Left cardiac atrium (tissue), 4 donors: ENCODE measurements around the gene CLDN17. TPM values are rescaled to one million over a fixed set of nuclear protein-coding genes. Genes with fewer than 3 reads are reported as not detected.

Experiments used
- ATAC-seq, 2 donors: fragments of 200-7000 bp; cut with Tn5 transposase; one replicate each; pipeline ENCODE4 v1.9.1; 2020; ENCODE audit warnings: mild to moderate bottlenecking in 2 of 2, moderate library complexity in 2 of 2
- DNase-seq: peaks from one replicate; pipeline ENCODE4 v3.0.0-alpha.2; 2020
- intact Hi-C, 2 donors: fragments of 100-400 bp; cut with DNase I; formaldehyde crosslinking; loops; one replicate each; pipeline versions ENCODE4 v1.14.1 to v1.15.1; 2022 to 2023
- long read RNA-seq: library from polyadenylated mRNA; unstranded; transcript quantifications from one replicate; pipeline ENCODE4 v2.0.0, GENCODE V29; 2021
- total RNA-seq, 2 donors: library from RNA; stranded (reverse); fragmentation: NEBNext Ultra II Directional; extraction: Animal tissue kit (Norgen Biotek cat#: 25700); gene quantifications; one replicate each; pipeline ENCODE4 v1.2.1, GENCODE V29; 2021
- donor health status: DM: no; HTN: yes; CAD: no.
- donor health status: DM: no; HTN: yes; CAD: no; lungs with severe emphysema.
- donor health status: DM: yes; HTN: yes; CAD: no.
- donor health status: Dilated cardiomyopathy.

The CLDN17 gene, protein sequence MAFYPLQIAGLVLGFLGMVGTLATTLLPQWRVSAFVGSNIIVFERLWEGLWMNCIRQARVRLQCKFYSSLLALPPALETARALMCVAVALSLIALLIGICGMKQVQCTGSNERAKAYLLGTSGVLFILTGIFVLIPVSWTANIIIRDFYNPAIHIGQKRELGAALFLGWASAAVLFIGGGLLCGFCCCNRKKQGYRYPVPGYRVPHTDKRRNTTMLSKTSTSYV
- not detected for total RNA-seq
- long read RNA-seq: 0 reads

DNA sequence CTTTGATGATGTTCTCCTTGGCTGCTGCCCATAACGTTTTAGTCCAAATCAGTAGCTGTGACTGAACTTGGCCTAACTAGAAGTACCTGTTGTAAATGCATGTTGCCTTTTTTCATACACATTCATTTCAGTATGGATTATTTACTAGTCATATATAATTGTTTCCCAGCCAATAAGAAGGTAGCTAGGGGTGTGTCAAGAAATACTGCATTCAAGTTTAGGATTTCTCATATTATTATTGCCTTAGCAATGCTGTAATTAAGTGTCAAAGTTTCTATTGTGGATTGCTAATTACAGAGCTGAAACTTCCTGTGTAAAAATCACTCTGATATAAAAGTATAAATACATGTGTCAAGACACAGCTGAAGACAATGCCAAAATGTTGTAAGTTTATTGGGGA, at the start of gene CLDN17:
CLDN17 (minus strand) TSS at position 101 of the 400 bp plus-strand sequence. CDS start 188 bp downstream, outside the sequence.
- no peak for ATAC-seq
- DNase-seq: no peak
- intact Hi-C loops: no loop called here

DNA sequence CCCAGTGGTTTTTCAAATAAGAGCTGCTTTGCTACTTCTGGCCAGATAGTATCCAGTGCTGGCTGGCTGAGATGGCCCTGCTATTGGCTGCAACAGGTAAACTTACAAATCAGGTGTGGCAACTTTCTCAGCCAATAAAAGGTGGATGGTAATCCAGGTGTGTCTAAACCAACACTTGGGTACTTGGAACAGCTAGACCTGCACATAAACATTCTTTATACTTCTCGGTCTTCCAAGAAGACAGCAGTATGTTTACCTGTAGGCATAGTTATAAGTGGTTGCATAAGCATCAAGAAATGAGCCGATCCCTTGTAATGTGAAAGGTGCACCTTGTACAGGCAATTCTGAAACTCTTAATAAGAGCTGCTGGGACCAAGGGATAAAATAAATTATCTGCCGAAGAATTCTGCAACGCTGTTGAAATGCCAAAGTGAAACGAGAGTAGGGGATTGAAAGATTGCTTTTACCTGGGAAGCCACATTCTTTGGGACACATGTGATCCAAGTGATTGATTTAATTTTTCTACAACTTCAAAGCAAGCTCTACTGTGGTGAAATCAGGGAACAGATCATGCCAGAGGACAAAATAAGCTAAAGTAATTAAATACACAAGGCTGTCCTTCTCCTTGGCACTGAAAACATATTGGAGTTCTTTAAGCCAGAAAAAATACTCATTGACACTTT, 49.6 kb upstream of the CLDN17 start, which contains the start of gene CLDN8:
CLDN8 (minus strand) TSS at position 57 of the 683 bp plus-strand sequence. CDS start 172 bp downstream, outside the sequence.
- DNase-seq: no peak
- no peak for ATAC-seq
- intact Hi-C loops: no loop called here

DNA sequence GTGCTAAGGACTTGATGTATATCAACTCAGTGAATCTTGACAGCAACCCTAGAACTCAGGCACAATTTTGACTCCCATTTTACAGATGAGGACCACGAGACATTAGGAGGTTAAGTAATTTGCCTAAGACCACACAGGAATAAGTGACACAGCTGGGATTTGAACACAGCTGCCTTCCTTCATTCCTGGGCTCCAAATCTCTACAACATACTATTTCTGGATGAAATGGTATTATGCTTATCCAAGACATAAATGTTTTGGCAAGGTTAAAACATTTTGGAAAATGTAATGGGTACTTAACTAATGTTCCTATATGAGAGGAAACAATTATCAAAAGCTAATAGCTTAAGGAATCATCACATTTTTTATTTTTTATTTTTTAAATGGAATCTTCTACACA, 44.5 kb upstream of the CLDN17 start:
- no peak for ATAC-seq
- intact Hi-C loops: no loop called here
- no peak for DNase-seq

DNA sequence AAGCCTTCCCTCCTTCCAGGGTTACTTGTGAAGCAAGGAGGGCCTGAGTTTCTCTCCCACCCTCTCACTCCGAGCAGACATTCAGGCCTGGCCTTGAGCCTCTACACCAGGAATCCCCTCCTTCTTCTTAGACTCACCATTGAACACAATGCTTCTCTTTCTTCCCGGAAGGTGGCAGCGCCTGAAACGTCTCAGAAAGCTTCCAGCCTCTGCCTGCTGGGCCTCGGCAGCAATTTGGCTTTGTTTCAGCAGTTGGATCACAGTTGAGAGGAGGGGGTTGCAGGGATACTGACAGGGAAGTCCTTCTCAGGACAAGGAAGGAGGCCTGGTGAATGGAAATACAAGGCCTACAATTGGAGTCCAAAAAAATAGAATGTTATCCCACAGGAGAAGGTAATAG, 43.0 kb upstream of the CLDN17 start:
- no peak for DNase-seq
- no peak for ATAC-seq
- intact Hi-C loops: no loop called here

DNA sequence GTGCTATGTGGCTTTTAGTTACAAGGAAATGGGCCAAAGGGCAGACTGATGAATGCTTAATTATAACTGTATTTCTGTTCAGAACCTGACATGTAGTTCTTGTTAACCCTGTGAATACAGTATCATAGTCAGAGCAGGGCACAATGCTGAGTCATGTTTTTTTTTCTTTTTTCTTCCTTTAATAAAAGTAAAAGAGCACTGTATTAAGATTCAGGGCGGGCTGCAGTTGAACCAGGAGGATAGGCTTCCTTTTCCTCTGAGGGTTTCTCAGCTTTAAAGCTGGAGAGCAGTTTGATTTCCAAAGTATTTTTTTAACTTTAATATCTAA, 40.6 kb upstream of the CLDN17 start:
- ATAC-seq: no peak
- intact Hi-C loops: no loop called here
- DNase-seq: no peak

DNA sequence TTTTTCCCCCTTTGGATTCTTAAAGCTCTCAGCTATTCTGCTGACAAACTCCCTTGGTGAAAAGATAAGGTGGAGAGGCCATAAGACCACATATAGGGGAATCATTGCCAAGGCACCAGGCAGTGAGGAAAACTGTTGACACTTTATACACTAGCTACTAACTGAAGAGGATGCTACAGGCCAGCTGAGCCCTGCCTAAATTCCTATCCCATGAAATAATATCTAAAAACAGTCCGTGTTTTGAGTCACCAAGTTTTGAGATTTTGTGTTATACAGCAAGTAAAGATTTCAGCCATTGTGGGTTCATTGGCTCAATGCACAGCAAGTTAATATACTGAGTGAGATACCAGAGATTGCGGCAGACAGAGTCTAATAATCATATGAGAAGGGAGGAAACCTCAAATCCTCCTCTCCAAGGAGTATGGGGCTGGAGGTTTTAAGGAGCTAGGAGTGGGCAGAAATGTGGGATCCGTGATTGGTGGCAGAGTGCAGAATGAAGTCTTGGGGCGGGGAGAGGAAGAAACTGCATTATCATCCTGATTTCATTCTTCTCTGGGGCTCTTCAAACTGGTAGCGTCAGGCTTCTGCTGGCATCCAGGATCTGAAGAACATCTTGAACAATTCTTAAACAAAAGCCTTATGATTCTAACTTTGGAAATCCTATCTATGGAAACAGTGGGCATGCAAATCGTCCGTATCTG, 40.1 kb upstream of the CLDN17 start:
- intact Hi-C loops: no loop called here
- DNase-seq (no peak), ATAC-seq (no peak)

DNA sequence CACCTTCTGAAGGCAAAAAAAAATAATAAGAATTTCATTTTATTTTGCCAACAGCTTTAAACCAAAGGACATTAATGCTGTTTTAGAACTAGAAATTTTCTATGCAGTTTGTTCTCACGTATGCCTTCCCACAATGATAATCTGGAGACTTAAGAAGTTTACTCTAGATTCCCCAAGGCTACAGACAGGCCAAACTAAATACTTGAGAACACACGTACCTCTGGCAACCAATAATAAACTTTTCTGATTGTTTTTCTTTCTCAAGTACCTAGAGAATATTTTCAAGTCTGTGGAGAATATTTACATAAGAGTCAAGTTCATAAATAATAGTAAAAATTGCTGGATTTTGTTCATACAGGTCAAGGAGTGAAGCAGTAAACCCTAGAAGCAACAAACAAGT, 33.4 kb upstream of the CLDN17 start:
- intact Hi-C loops: loop anchor here in 1 of 2 donors (10.0 kb wide), 1 partner anchor 155 kb away; no protein-coding TSS in a partner anchor
- no peak for ATAC-seq
- no peak for DNase-seq

DNA sequence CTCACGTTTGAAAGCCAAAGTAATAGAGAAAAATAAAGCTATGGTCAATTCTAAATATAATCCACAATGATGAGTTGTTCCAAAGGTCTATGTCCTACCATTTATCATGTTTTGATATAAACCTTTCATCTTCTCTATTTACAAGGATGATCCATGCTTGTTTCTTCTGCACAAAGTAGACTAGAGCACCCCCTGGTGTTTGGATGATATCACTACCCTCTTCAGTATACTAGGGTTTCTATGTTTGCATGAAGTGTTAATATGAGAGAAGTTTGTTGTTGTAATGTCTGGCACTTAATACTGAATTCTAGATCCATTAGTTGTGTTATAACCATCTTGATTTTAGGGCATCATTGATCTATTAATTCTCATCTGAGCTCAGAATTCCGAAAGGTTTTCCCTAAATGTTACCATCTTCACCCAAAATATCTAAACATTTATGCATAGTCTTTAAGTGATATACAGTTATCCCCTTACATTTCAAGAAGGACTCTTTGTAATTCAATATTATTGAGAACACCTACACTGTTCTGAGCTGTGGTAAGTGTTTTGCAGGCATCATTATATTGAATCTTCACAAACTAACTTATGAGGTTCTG, 28.2 kb upstream of the CLDN17 start:
- ATAC-seq (peak in 1 of 2 donors; percentile 33), DNase-seq (no peak)
- intact Hi-C loops: loop anchor here in 1 of 2 donors (10.0 kb wide), 1 partner anchor 150 kb away; no protein-coding TSS in a partner anchor

DNA sequence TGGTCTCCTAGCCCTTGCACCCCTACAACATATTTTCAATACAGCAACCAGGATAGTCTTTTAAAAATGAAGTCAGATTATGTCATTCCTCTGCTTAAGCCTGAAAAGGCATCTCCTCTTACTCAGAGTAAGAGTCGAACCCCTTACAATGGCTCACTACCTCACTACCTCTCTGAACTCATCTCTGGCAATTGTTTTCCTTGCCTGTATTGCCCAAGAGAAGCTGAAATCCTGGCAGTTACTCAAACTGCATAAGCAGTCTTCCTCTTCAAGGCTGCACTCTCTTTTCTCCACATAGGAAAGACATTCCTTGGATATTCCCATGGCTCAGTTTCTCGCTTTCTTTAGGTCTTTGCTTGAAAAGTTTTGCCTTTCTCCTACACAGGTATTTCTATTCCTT, 26.6 kb upstream of the CLDN17 start:
- DNase-seq (no peak), ATAC-seq (no peak)
- intact Hi-C loops: loop anchor here in 1 of 2 donors (10.0 kb wide), 1 partner anchor 148 kb away; no protein-coding TSS in a partner anchor

DNA sequence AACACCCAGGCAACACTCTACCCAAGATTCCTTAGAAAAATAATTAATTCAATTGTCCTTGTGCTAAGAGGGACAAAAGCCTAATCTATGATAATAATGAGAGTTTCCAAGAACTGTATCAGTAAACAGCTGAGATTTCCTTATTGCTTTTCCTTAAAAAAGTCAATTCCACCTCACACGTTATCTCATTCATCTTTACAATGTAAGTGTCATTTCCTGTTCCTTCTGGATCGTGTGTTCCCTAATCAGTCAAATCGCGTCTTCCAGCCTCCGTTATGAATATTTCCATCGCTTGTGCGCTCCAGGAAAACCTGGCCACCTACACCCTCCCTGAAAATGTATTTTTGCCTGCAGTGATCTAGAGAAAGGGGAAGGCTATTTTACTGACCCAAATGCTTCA, 23.9 kb upstream of the CLDN17 start:
- intact Hi-C loops: loop anchor here in 1 of 2 donors (10.0 kb wide), 1 partner anchor 146 kb away; no protein-coding TSS in a partner anchor
- DNase-seq (no peak), ATAC-seq (no peak)

DNA sequence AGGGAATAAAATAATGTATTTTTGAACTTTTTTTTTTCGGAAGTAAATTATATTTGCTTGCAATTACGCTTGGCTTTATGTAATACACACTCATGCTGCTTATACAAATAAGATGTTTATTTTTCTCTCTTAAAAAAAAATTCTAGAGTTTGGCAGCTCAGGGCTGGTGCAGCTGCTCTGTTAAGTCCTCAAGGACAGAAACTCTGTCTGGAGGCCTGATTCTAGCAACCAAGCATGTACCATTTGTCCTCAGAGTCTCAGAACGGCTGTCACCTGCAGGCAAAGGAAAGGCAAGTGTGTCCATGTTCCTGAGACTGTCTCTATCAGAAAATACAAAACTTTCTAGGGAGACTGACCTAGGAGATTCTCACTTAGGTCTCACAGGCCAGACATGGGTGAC, 23.2 kb upstream of the CLDN17 start:
- DNase-seq (no peak), ATAC-seq (no peak)
- intact Hi-C loops: loop anchor here in 1 of 2 donors (10.0 kb wide), 1 partner anchor 145 kb away; no protein-coding TSS in a partner anchor

DNA sequence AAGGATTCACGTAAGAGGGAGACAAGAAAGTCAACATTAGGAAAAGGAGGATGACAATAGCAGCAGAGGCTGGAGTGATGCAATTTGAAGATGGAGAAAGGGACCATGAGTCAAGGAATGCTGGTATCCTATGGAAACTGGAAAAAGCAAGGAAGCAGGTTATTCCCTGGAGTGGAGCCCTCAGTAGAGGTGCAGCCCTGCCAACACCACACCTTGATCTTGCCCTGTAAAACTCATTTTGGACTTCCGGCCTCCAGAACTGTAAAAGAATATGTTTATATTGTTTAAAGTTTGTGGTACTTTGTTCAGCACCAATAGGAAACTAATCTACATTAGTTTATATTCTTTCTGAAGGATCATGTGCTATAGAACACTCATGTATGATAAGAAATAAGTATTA, 19.6 kb upstream of the CLDN17 start:
- intact Hi-C loops: no loop called here
- DNase-seq: no peak
- ATAC-seq: no peak

DNA sequence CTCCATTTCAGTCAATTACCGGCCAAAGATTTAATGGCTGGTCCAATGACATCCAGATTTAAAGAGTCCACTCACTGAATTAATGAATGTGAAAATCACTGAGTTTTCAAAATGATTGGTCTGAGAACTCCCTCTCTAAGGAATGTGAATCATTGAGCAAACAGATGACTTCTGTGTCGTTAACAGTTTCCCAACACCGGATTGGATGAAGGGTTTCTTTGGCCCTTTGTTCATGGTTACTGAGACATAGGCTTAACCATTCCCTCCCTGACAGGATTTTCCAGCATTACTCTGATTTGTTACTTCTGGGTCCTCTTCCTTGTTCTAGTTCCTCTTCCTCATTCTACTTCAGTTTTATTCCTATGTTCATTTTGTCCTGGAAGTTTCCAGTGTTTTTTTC, 1.5 kb upstream of the CLDN17 start:
- DNase-seq (no peak), ATAC-seq (no peak)
- intact Hi-C loops: no loop called here

DNA sequence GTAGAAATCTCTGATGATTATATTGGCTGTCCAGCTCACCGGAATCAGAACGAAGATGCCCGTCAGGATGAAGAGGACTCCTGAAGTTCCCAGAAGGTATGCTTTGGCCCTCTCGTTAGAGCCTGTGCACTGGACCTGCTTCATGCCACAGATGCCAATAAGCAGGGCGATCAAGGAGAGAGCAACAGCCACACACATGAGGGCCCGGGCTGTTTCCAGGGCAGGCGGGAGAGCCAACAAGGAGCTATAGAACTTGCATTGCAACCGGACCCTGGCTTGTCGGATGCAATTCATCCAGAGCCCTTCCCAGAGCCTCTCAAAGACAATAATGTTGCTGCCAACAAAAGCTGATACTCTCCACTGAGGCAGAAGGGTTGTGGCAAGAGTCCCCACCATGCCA, 434 bp downstream of the CLDN17 start:
- intact Hi-C loops: no loop called here
- ATAC-seq (no peak), DNase-seq (no peak)

DNA sequence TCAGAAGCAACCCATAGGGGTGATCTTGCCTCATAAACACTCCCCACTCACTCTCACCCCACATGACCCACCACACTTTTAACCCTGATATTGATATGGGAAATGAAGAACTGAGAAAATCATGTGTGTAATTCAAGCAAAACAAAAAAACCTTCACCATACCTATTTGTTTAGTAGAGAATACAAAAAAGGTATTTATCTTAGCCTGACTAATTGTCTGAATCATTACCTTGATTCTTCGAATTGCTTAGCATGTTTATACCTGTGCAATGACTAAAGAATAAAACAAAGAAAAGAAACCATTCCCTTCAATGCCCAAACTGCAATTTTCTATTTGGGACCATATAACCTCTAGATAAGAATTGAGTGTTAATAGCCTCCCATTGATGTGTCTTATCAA, 1.8 kb downstream of the CLDN17 start:
- DNase-seq: no peak
- intact Hi-C loops: no loop called here
- no peak for ATAC-seq

DNA sequence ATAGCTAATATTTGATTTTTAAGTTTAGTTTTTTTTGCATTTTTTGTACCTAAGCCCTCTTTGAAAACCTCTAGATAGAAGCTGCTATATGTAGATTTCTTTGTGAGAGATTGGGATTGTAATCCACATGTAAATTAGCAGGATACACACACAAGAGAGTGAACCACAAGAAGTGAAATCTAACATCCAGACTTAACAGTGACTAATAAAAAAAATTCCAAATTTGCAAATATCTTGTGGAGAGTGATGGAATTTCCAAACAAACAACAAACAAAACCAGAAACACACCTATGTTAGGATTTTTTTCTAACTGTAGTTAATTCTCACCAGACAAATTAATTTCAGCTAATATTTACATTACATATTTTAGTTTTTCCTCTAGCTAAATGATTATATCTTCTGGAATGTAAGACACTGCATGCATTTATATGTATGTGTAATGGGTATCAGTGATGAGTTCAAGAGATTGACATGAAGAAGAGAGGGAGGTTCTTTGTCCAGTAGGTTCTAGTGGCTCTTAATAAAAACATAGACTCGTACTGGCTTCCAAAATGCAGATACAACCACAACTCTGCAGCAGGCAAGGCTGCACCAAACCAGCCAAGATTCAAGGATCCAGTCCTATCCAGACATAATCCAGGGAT, 12.8 kb downstream of the CLDN17 start:
- DNase-seq (no peak), ATAC-seq (no peak)
- intact Hi-C loops: no loop called here

DNA sequence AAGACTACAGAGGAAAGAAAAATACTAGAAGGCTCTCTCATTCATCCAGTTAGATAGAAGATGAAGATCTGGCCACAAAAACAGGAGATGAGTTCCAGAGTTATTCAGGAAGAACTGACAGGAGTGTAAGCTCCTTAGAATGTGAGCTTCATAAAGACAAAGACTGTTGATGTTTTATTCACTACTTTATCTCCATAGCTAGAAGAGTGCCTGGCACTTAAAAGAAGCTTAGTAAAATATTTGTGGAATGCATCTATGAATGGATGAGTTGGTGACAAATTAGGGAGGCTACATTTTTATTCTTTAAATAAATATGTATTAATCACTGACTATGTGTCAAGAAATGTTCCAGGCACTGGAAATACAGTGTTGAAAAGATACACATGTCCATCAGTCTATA, 13.8 kb downstream of the CLDN17 start:
- ATAC-seq: no peak
- no peak for DNase-seq
- intact Hi-C loops: no loop called here

DNA sequence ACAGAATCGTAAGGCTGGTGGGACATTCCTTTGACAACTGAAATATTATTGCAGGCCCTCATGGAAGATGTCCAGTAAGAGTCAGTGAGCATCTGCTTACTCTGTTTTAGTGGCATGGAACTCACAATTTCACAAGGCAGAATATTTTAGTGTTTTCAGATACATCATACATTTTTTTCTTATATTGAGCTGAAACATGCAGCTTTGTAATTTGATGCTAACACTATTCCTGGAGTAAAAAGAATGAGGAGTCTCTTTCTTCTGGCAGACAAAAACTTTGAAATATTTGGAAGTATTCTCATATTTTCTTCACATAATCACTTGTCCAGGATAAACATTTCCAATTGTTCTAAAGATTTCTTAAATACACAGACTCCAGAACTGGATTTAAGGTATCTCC, 17.7 kb downstream of the CLDN17 start:
- ATAC-seq (no peak), DNase-seq (no peak)
- intact Hi-C loops: no loop called here

DNA sequence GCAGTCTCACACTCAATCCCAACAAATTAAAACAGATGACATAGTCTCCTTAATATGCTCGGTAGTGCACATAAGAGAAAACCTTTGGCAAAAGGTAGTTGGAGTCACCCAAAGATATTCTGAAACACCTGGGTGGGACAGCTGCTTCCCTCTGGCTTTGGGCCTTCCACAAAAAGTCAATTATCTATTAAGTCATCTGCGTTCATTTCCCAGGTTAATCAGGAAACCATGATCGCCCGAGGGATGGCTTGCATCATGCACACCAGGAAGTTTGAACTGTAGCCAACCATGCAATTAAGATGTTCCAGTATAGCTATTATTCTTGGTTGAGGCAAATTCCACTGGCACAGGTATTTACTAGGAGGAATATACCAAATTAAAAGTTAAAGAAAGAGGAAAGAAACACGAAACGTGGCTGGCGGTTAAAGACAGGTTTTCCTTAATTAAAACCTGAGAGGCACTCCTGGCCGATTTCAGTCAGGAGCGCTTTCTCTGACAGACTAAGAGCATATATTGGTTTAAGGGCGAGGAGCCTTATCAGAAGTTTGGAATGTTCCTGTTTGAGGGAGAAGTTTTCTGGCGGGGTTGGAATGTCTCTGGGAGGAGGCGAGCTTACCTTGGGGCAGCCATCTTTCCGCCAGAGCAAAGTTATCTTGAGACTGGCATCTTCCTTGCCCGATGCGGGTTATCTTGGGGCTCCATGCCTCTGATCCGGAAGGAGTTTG, 19.9 kb downstream of the CLDN17 start:
- ATAC-seq: no peak
- intact Hi-C loops: no loop called here
- DNase-seq: no peak
